Activated CD4-positive, alpha-beta T cell treated with anti-CD3 and anti-CD28 coated beads, Interleukin-2, amount 10 ng/mL, durations not matched to agents 24 days and 14 days (primary cell): ENCODE measurements around the gene RIMKLB. TPM values are rescaled to one million over a fixed set of nuclear protein-coding genes. Genes with fewer than 3 reads are reported as not detected.
"Not testable (repeated sequence)": the region's sequence is repeated elsewhere in the genome, so short reads cannot be mapped to it uniquely, and the experiment has no call there.

Experiments used
- DNase-seq: peaks from one replicate; pipeline ENCODE4 v3.0.0; 2022
- H3K27ac Mint-ChIP-seq: one replicate; pipeline ENCODE4 v1.8.0; 2022; ENCODE audit warnings: mild to moderate bottlenecking, mixed read lengths
- H3K27me3 Mint-ChIP-seq: one replicate; pipeline ENCODE4 v1.8.0; 2022; ENCODE audit warnings: mixed read lengths
- H3K36me3 Mint-ChIP-seq: one replicate; pipeline ENCODE4 v1.8.0; 2022; ENCODE audit warnings: low read depth, mild to moderate bottlenecking, mixed read lengths
- H3K4me1 Mint-ChIP-seq: one replicate; pipeline ENCODE4 v1.8.0; 2021; ENCODE audit warnings: mixed read lengths
- H3K4me3 Mint-ChIP-seq: one replicate; pipeline ENCODE4 v1.8.0; 2022; ENCODE audit warnings: mild to moderate bottlenecking, moderate library complexity, mixed read lengths
- H3K9me3 Mint-ChIP-seq: one replicate; pipeline ENCODE4 v1.8.0; 2021; ENCODE audit warnings: mixed read lengths
- intact Hi-C: fragments of 100-400 bp; cut with micrococcal nuclease; formaldehyde crosslinking; loops from one replicate; pipeline ENCODE4 v1.15.1; 2023
- total RNA-seq: library from RNA; stranded (reverse); gene quantifications from 2 replicates; pipeline ENCODE4 v1.2.3, GENCODE V29; 2022

The RIMKLB gene
- total RNA-seq, 1 donor from 2014 or later, result 0.68 TPM

DNA sequence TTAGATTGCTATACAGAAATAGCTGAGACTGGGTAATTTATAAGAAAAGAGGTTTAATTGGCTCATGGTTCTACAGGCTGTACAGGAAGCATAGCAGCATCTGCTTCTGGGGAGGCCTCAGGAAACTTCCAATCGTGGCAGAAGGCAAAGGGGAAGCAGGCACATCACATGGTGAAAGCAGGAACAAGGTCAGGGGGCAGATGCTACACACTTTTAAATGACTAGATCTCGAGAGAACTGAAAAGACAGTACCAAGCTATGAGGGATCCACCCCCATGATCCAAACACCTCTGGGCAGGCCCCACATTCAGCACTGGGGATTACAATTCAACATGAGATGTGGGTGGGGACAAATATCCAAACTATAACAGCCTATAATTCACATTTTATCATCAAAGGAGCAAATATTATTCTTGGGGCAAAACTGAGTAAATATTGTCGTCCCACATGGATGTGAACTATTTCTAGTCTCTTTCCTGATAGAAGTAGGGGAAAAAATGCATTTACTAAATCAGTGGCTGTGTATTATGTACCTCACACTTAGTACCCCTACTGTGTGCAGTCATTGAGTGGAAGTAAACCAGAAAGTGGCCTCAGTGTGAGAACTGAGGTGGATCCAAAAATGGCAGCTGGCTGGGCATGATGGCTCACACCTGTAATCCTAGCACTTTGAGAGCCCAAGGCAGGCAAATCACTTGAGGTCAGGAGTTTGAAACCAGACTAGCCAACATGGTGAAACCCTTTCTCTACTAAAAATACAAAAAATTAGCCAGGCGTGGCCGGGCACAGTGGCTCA is 99.2 kb downstream of the RIMKLB start:
- Mint-ChIP-seq H3K9me3 (no peaks in the 10 kb centered on the region), H3K27me3 (no peaks in the 10 kb centered on the region), H3K27ac (no peak overlapping the region), H3K4me3 (no peak overlapping the region), H3K36me3 (no peaks in the 10 kb centered on the region), H3K4me1 (no peaks in the 10 kb centered on the region)
- DNase-seq, result no peak
- intact Hi-C loops, result no loop called here

DNA sequence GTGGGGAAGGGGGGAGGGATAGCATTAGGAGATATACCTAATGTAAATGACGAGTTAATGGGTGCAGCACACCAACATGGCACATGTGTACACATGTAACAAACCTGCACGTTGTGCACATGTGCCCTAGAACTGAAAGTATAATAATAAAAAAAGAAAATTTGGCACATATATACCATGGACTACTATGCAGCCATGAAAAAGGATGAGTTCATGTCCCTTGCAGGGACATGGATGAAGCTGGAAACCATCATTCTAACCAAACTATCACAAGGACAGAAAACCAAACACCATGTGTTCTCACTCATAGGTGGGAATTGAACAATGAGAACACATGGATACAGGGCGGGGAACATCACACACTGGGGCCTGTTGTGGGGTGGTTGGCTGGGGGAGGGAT is 103.4 kb downstream of the RIMKLB start:
- intact Hi-C loops, H3K4me1 Mint-ChIP-seq, H3K27me3 Mint-ChIP-seq, H3K36me3 Mint-ChIP-seq, H3K4me3 Mint-ChIP-seq, H3K9me3 Mint-ChIP-seq, DNase-seq, H3K27ac Mint-ChIP-seq: not testable (repeated sequence)

DNA sequence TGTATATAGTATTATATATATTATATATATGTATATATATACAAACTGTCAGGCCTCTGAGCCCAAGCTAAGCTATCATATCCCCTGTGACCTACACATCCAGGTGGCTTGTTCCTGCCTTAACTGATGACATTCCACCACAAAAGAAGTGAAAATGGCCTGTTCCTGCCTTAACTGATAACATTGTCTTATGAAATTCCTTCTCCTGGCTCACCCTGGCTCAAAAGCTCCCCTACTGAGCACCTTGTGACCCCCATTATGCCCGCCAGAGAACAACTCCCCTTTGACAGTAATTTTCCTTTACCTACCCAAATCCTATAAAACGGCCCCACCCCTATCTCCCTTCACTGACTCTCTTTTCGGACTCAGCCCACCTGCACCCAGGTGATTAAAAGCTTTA is 107.0 kb downstream of the RIMKLB start:
- H3K4me1 Mint-ChIP-seq, intact Hi-C loops, H3K27ac Mint-ChIP-seq, H3K4me3 Mint-ChIP-seq, H3K27me3 Mint-ChIP-seq, DNase-seq, H3K9me3 Mint-ChIP-seq, H3K36me3 Mint-ChIP-seq: not testable (repeated sequence)

DNA sequence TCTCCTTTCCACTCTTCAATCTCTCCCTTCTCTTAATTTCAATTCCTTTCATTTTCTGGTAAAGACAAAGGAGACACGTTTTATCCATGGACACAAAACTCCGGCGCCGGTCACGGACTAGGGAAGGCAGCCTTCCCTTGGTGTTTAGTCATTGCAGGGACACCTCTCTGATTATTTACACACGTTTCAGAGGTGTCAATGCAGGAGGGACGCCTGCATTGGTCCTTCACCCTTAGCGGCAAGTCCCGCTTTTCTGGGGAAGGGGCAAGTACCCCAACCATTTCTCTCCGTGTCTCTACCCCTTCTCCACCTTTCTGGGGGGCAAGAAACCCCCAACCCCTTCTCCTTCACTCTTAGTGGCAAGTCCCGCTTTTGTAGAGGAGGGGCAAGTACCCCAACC is 107.7 kb downstream of the RIMKLB start:
- H3K4me3 Mint-ChIP-seq, H3K9me3 Mint-ChIP-seq, H3K36me3 Mint-ChIP-seq, intact Hi-C loops, H3K27me3 Mint-ChIP-seq, DNase-seq, H3K27ac Mint-ChIP-seq, H3K4me1 Mint-ChIP-seq: not testable (repeated sequence)

DNA sequence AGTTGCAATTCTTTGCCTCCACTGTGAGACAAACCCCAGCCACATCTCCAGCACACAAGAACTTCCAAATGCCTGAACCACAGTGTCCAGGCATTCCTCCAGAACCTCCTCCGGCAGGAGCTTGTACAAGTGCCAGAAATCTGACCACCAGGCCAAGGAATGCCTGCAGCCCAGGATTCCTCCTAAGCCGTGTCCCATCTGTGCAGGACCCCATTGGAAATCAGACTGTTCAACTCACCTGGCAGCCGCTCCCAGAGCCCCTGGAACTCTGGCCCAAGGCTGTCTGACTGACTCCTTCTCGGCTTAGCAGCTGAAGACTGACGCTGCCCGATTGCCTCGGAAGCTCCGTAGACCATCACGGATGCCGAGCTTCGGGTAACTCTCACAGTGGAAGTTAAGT is 109.3 kb downstream of the RIMKLB start:
- H3K4me1 Mint-ChIP-seq, H3K36me3 Mint-ChIP-seq, H3K27me3 Mint-ChIP-seq, H3K9me3 Mint-ChIP-seq, DNase-seq, intact Hi-C loops, H3K27ac Mint-ChIP-seq, H3K4me3 Mint-ChIP-seq: not testable (repeated sequence)

DNA sequence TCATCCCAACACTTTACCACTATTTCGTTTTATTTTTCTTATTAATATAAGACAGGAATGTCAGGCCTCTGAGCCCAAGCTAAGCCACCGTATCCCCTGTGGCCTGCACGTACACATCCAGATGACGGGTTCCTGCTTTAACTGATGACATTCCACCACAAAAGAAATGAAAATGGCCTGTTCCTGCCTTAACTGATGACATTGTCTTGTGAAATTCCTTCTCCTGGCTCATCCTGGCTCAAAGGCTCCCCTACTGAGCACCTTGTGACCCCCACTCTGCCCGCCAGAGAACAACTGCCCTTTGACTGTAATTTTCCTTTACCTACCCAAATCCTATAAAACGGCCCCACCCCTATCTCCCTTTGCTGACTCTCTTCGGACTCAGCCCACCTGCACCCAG is 112.3 kb downstream of the RIMKLB start:
- DNase-seq, H3K27me3 Mint-ChIP-seq, H3K4me3 Mint-ChIP-seq, H3K36me3 Mint-ChIP-seq, H3K4me1 Mint-ChIP-seq, H3K27ac Mint-ChIP-seq, intact Hi-C loops, H3K9me3 Mint-ChIP-seq: not testable (repeated sequence)

DNA sequence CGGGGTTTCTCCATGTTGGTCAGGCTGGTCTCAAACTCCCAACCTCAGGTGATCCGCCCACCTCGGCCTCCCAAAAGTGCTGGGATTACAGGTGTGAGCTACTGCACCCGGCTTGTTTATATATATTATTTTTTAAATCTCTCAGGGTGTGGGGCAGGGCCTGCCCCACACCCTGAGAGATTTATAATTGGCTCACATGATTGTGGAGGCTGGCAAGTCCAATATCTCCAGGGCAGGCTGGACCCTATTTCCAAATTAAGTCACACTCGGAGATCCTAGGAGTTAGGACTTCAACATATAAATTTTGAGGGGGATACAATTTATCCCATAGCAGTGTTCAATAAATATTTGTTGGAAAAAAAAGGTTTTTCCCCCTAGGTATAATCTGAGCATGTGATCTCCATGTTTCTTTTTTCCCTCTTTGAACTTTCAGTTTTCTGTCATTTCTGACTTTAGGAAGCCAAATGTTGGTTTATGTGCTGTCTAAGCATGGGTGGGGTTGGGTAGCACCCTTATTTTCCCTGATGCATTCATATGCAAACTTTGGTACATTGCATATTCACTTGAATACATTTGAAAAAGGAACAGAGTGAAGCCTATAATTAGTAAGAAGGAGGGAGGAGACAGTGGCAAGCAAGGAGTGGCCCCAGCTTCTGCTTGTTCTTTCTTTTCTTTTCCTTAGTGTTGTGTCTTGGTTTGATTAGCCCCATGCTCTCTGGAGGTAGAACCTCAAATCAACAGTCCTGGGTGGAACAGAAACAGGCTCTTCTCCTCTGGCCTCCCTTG is 116.0 kb downstream of the RIMKLB start:
- H3K27me3 Mint-ChIP-seq, result no peaks in the 10 kb centered on the region
- no peak overlapping the region for H3K4me3 Mint-ChIP-seq
- H3K36me3 Mint-ChIP-seq, result no peaks in the 10 kb centered on the region
- DNase-seq, result no peak
- H3K4me1 Mint-ChIP-seq, result no peaks in the 10 kb centered on the region
- intact Hi-C loops, result no loop called here
- no peak overlapping the region for H3K27ac Mint-ChIP-seq
- no peaks in the 10 kb centered on the region for H3K9me3 Mint-ChIP-seq

DNA sequence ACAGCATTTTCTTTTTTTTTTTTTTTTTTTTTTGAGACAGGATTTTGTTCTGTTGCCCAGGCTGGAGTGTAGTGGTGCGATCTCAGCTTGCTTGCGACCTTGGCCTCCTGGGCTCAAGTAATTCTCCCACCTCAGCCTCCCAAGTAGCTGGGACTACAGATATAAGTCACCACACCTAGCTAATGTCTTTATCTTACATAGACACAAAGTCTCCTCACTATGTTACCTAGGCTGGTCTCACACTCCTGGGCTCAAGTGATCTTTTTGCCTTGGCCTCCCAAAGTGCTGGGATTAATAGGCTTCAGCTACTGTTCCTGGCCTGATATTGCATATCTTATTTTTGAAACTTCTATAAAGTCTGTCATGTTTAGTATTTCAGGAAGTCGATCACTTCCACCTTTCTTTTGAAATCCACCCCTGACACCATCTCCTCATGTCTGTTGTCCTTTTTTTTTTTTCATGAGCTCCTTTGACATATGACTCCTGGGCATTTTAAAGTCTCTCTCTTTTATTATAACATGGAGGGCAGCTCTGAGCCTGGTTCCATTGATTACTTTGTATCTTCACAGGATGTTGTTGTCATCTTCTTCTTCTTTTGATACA is 118.8 kb downstream of the RIMKLB start:
- H3K4me3 Mint-ChIP-seq, result no peak overlapping the region
- no peaks in the 10 kb centered on the region for H3K36me3 Mint-ChIP-seq
- H3K27ac Mint-ChIP-seq, result no peak overlapping the region
- no peaks in the 10 kb centered on the region for H3K27me3 Mint-ChIP-seq
- H3K9me3 Mint-ChIP-seq, result no peaks in the 10 kb centered on the region
- intact Hi-C loops, result no loop called here
- no peaks in the 10 kb centered on the region for H3K4me1 Mint-ChIP-seq
- DNase-seq, result no peak

DNA sequence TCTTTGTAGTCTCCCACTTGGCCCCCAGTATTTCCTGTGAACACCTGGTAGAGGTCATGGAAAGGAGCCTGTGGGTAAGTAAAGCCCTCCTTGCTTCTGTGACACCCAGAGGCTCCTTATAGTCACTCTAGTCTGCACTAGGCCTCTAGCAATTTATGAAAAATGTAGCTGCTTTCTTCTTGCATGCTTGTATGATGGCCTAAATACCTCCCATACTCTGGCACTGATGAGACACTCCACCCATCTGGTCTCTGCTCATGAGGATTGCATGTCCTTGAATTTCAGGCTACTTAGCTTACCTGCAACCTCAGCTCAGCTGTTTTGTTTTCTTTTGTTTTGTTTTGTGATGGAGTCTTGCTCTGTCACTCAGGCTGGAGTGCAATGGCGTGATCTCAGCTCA is 120.1 kb downstream of the RIMKLB start:
- Mint-ChIP-seq H3K9me3 (no peaks in the 10 kb centered on the region), H3K4me3 (no peak overlapping the region), H3K27ac (no peak overlapping the region), H3K4me1 (no peaks in the 10 kb centered on the region), H3K36me3 (no peaks in the 10 kb centered on the region), H3K27me3 (no peaks in the 10 kb centered on the region)
- DNase-seq, result no peak
- intact Hi-C loops, result no loop called here

DNA sequence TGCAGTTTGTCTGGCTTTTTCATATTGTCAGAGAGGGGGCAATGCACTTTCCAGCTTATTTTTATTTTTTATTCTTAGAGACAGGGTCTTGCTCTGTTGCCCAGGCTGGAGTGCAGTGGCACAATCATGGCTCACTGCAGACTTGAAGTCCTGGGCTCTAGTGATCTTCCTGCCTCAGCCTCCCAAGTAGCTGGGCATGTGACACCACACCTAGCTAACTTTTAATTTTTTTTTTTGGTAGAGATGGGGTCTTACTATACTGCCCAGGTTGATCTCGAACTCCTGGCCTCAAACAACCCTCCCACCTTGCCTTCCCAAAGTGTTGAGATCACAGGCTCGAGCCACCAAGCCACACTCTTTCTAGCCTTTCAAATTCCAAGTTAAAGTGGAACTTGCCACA is 120.7 kb downstream of the RIMKLB start:
- no peak for DNase-seq
- Mint-ChIP-seq H3K27me3 (peaks cover under 1% of the 10 kb centered on the region), H3K36me3 (no peaks in the 10 kb centered on the region), H3K4me3 (no peak overlapping the region), H3K4me1 (no peaks in the 10 kb centered on the region), H3K27ac (no peak overlapping the region), H3K9me3 (no peaks in the 10 kb centered on the region)
- intact Hi-C loops, result no loop called here

DNA sequence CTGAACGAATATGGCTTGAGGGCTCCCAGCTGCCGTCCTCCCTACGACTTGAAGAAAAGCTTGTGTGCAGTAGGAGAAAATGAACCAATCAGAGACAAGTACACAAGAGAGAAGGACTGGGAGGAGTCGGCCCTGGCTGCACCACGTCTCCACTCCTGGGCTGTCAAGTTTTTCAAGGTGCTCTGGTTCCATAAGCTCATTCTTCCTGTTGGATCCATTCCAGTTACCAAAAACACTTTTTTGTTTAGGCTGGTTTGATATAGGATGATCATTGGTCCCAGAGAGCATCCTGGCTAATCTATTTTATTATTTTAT is 121.8 kb downstream of the RIMKLB start:
- no peak overlapping the region for H3K4me3 Mint-ChIP-seq
- H3K27ac Mint-ChIP-seq, result no peak overlapping the region
- no peak for DNase-seq
- no peaks in the 10 kb centered on the region for H3K36me3 Mint-ChIP-seq
- no peaks in the 10 kb centered on the region for H3K4me1 Mint-ChIP-seq
- intact Hi-C loops, result no loop called here
- peaks cover 5% of the 10 kb centered on the region for H3K27me3 Mint-ChIP-seq
- no peaks in the 10 kb centered on the region for H3K9me3 Mint-ChIP-seq

DNA sequence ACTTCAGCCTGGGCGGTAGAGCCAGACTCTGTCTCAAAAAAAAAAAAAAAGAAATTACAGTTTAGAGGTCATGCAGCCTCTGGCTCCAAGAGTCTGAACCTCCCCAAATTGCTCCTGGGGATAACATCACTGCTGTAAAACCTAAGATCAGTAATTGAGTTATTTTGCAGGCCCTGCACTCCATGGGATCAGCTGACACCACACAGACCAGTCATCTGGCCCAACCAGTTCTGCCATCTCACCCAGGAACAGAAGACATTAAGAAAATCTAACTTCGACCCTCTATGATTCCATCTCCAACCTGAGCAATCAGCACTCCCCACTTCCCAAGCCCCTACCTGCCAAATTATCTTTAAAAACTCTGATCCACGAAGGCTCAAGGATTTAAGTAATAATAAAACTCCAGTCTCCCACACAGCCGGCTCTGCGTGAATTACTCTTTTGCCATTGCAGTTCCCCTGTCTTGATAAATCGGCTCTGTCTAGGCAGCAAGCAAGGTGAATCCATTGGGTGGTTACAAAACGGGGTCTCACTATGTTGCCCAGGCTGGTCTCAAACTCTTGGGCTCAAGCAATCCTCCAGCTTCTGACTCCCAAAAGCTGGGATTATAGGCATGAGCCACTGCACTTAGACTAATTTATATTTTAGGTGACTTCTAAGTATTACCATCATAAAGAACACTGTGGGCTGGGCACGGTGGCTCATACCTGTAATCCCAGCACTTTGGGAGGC is 123.1 kb downstream of the RIMKLB start:
- H3K4me1 Mint-ChIP-seq, H3K36me3 Mint-ChIP-seq, H3K27ac Mint-ChIP-seq, H3K9me3 Mint-ChIP-seq, intact Hi-C loops, DNase-seq, H3K4me3 Mint-ChIP-seq: not testable (repeated sequence)
- peaks cover 12% of the 10 kb centered on the region for H3K27me3 Mint-ChIP-seq

DNA sequence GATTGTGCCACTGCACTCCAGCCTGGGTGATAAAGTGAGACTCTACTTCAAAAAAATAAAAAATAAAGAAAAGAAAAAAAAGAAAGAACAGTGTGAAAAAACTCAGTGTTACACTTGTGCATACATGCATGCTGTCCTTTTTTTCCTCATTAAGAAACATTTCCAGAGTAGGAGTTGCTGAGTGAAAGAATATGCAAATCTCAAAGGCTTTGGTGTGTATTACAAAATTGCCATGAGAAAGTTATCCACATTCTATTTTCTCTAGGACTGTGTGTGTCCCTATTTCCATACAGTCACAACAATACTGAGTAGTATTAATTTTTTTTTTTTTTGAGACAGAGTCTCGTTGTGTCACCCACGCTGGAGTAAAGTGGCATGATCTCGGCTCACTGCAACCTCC is 123.8 kb downstream of the RIMKLB start:
- no peak overlapping the region for H3K27ac Mint-ChIP-seq
- no peaks in the 10 kb centered on the region for H3K4me1 Mint-ChIP-seq
- DNase-seq, result no peak
- intact Hi-C loops, result no loop called here
- H3K4me3 Mint-ChIP-seq, result no peak overlapping the region
- no peaks in the 10 kb centered on the region for H3K9me3 Mint-ChIP-seq
- H3K36me3 Mint-ChIP-seq, result no peaks in the 10 kb centered on the region
- peaks cover 13% of the 10 kb centered on the region for H3K27me3 Mint-ChIP-seq

DNA sequence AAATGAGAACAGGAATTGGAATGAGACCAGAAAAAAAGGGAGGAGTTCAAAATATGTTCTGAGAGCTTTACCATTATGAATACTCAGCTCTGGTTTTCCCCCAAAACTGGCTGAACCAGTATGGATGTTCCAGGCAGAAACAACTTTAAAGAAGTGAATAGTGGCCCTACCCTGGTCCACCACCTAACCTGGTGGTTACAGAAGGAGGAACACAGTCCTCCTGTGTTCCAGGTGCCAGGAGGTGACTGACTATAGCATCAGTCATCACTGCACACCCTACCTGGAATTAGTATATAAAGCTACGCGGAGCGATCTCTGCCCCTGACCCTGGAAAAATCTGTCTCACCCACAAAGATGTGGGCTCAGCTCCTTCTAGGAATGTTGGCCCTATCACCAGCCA is 124.5 kb downstream of the RIMKLB start, which contains the start of gene A2ML1:
TSS of gene A2ML1 (plus strand) at position 324 of the 400 bp plus-strand sequence. CDS start at position 355, 31 bp downstream.
- DNase-seq, result no peak
- intact Hi-C loops, result no loop called here
- Mint-ChIP-seq H3K27ac (no peak within 1 kb of the TSS), H3K27me3 (peaks cover 15% of the 10 kb centered on the region), H3K4me3 (no peak within 1 kb of the TSS), H3K9me3 (no peaks in the 10 kb centered on the region), H3K4me1 (peaks cover under 1% of the 10 kb centered on the region), H3K36me3 (no peaks in the 10 kb centered on the region)
